Right lobe of liver (tissue), 6 donors: ENCODE data around the gene LMO3. TPM values are rescaled to one million over a fixed set of nuclear protein-coding genes. Genes with fewer than 3 reads are reported as not detected.

ENCODE experiments used
- ATAC-seq, 4 donors: fragments of 200-7000 bp; cut with Tn5 transposase; one replicate each; pipeline ENCODE4 v1.9.1; 2020; ENCODE audit warnings: mild to moderate bottlenecking in 4 of 4, moderate library complexity in 4 of 4
- DNase-seq, 3 donors: peaks; one replicate each; pipeline ENCODE4 v3.0.0-alpha.2; 2020
- H3K27ac ChIP-seq, 3 donors: fragments of 200-600 bp; one replicate each; pipeline ENCODE4 v1.8.0; 2022
- H3K27me3 ChIP-seq, 2 donors: fragments of 200-600 bp; one replicate each; pipeline ENCODE4 v1.8.0; 2022
- H3K36me3 ChIP-seq, 4 donors: fragments of 200-600 bp; sonication (generic) in 1 of 4; one replicate each; pipeline versions ENCODE4 v1.5.1 to v1.8.0; 2017 to 2022; ENCODE audit warnings: control low read depth in 1 of 4
- H3K4me1 ChIP-seq, 4 donors: fragments of 200-600 bp; sonication (generic) in 1 of 4; one replicate each; pipeline versions ENCODE4 v1.5.1 to v1.8.0; 2017 to 2022; ENCODE audit warnings: control low read depth in 1 of 4
- H3K4me3 ChIP-seq, 3 donors: fragments of 200-600 bp; one replicate each; pipeline ENCODE4 v1.8.0; 2022
- H3K9me3 ChIP-seq, 4 donors: fragments of 200-600 bp; sonication (generic) in 1 of 4; one replicate each; pipeline versions ENCODE4 v1.5.1 to v1.8.0; 2017 to 2022; ENCODE audit warnings: control low read depth in 1 of 4
- POLR2A ChIP-seq: fragments of 450-650 bp; IDR thresholded peaks from one replicate; pipeline ENCODE4 v1.6.1; 2017; ENCODE audit warnings: antibody characterized with exemption, mild to moderate bottlenecking
- WGBS: methylation state at CpG from one replicate; pipeline ENCODE4 v1.1.6; 2018; ENCODE audit warnings: low coverage, low lambda C conversion rate; ENCODE audit not compliant: insufficient coverage; ENCODE audit errors: missing lambda C conversion rate; 5-methylcytosine and 5-hydroxymethylcytosine counted together
- intact Hi-C, 2 donors: fragments of 100-400 bp; cut with DNase I; formaldehyde crosslinking; loops; one replicate each; pipeline versions ENCODE4 v1.11.2 to v1.14.1; 2022
- total RNA-seq, 6 experiments: library from RNA; depleted of rRNA in 2 of 6; stranded (reverse); fragments of >200 nt in 2 of 6; fragmentation: NEBNext Ultra II Directional in 3 of 6; extraction: Animal tissue kit (Norgen Biotek cat#: 25700) in 3 of 6; gene quantifications; one replicate each; pipeline versions ENCODE4 v1.1.0 to v1.2.4, GENCODE V29; 2016 to 2023
- TF ChIP-seq, protein P1 (sequence below), 4 donors: fragments of 200-600 bp in 3 of 4; fragments of 450-650 bp in 1 of 4; IDR thresholded peaks; one replicate each; pipeline versions ENCODE4 v1.5.1 to v1.8.0; 2016 to 2022; ENCODE audit warnings: antibody characterized with exemption in 4 of 4, mild to moderate bottlenecking in 2 of 4
- donor health status: DM: no; HTN: yes; CAD: no.
- donor health status: DM: no; HTN: no; CAD: no.
- donor health status: DM: no; HTN: no; CAD: no.
- donor health status: DM: no; HTN: yes; CAD: no.
- donor health status: DM: no; HTN: yes; CAD: no.

The LMO3 gene
- total RNA-seq, 6 experiments from 2014 or later, result 1.3 TPM; not detected in 5

GRCh38 chr12:16560273-16560672, 45.7 kb downstream of the LMO3 start:
- H3K4me3 ChIP-seq, result no peak overlapping the region
- intact Hi-C loops, result no loop called here
- 61% methylated on average over 5 of the region's 5 CpGs for WGBS

GRCh38 chr12:16555630-16556029, 50.3 kb downstream of the LMO3 start:
- no peak for ATAC-seq
- Histone ChIP-seq H3K4me3 (no peak overlapping the region), H3K36me3 (no peaks in the 10 kb centered on the region), H3K9me3 (no peaks in the 10 kb centered on the region), H3K27me3 (no peaks in the 10 kb centered on the region), H3K4me1 (no peaks in the 10 kb centered on the region), H3K27ac (no peak overlapping the region)
- 48% methylated on average over 7 of the region's 7 CpGs for whole genome bisulfite sequencing
- DNase-seq, result no peak
- TF ChIP-seq, protein P1, sequence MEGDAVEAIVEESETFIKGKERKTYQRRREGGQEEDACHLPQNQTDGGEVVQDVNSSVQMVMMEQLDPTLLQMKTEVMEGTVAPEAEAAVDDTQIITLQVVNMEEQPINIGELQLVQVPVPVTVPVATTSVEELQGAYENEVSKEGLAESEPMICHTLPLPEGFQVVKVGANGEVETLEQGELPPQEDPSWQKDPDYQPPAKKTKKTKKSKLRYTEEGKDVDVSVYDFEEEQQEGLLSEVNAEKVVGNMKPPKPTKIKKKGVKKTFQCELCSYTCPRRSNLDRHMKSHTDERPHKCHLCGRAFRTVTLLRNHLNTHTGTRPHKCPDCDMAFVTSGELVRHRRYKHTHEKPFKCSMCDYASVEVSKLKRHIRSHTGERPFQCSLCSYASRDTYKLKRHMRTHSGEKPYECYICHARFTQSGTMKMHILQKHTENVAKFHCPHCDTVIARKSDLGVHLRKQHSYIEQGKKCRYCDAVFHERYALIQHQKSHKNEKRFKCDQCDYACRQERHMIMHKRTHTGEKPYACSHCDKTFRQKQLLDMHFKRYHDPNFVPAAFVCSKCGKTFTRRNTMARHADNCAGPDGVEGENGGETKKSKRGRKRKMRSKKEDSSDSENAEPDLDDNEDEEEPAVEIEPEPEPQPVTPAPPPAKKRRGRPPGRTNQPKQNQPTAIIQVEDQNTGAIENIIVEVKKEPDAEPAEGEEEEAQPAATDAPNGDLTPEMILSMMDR (IDR thresholded peaks at IDR 0.05), result no peak
- no peak for TF ChIP-seq POLR2A
- intact Hi-C loops, result no loop called here

More at GRCh38 chr12:16560273-16560672, 45.7 kb downstream of the LMO3 start:
- no peaks in the 10 kb centered on the region for H3K36me3 ChIP-seq
- no peaks in the 10 kb centered on the region for H3K9me3 ChIP-seq
- H3K27me3 ChIP-seq, result no peaks in the 10 kb centered on the region
- TF ChIP-seq, protein P1 (IDR thresholded peaks at IDR 0.05), result no peak
- TF ChIP-seq POLR2A, result no peak
- H3K27ac ChIP-seq, result no peak overlapping the region
- no peak for ATAC-seq
- DNase-seq, result no peak
- H3K4me1 ChIP-seq, result no peaks in the 10 kb centered on the region

- Histone ChIP-seq H3K27ac (no peak overlapping the region), H3K4me1 (no peaks in the 10 kb centered on the region), H3K27me3 (no peaks in the 10 kb centered on the region), H3K36me3 (no peaks in the 10 kb centered on the region), H3K9me3 (no peaks in the 10 kb centered on the region), H3K4me3 (no peak overlapping the region)
- WGBS, result 62% methylated on average over 3 of the region's 3 CpGs
- intact Hi-C loops, result no loop called here
- DNase-seq (no peak), ATAC-seq (no peak)
- TF ChIP-seq, protein P1 (IDR thresholded peaks at IDR 0.05), result no peak
- no peak for TF ChIP-seq POLR2A
Measured at GRCh38 chr12:16553457-16553856, 52.5 kb downstream of the LMO3 start.

DNA sequence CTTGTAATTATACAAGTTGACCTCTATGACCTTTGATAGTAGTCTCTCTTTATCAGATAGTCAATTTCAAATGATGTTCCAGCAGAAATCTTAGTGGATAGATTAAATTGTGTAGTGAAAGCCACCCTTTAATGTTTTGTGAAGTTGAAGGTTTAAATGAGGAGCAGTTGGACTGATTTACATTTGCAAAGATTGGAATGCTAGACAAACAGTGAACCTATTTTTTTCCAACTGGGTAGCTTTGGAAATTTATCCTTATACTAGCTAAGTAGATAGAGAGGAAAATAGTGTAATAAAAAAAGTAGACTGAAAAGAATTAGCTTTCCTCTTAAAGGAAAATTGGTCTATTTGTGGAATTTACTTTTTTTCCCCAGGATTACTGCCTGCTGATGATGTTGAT, 53.7 kb downstream of the LMO3 start:
- Histone ChIP-seq H3K4me1 (no peaks in the 10 kb centered on the region), H3K36me3 (no peaks in the 10 kb centered on the region), H3K27ac (no peak overlapping the region), H3K4me3 (no peak overlapping the region), H3K9me3 (no peaks in the 10 kb centered on the region), H3K27me3 (no peaks in the 10 kb centered on the region)
- ATAC-seq, result no peak
- no peak for DNase-seq
- no peak for TF ChIP-seq POLR2A
- TF ChIP-seq, protein P1 (IDR thresholded peaks at IDR 0.05), result no peak
- intact Hi-C loops, result no loop called here

- intact Hi-C loops, result no loop called here
- Histone ChIP-seq H3K4me1 (no peaks in the 10 kb centered on the region), H3K4me3 (no peak overlapping the region), H3K27me3 (no peaks in the 10 kb centered on the region), H3K9me3 (no peaks in the 10 kb centered on the region), H3K36me3 (no peaks in the 10 kb centered on the region), H3K27ac (no peak overlapping the region)
- WGBS, result 64% methylated on average over 3 of the region's 3 CpGs
- ATAC-seq (no peak), DNase-seq (no peak)
- no peak for TF ChIP-seq POLR2A
- TF ChIP-seq, protein P1 (IDR thresholded peaks at IDR 0.05), result no peak
Measured at GRCh38 chr12:16545836-16546235, 60.1 kb downstream of the LMO3 start.
